HUES48 (cell line): ENCODE data around the gene GPR176.

Source experiments
- H3K27ac ChIP-seq: one replicate; pipeline ENCODE4 v1.7.0; 2013; ENCODE audit warnings: low read depth, low read length, inconsistent platforms
- H3K27me3 ChIP-seq: 2 replicates; pipeline ENCODE4 v1.6.1; 2013; ENCODE audit warnings: mild to moderate bottlenecking, low read length; ENCODE audit not compliant: control insufficient read depth, insufficient read depth
- H3K36me3 ChIP-seq: 2 replicates; pipeline ENCODE4 v1.6.1; 2013; ENCODE audit warnings: low read length; ENCODE audit not compliant: control insufficient read depth, insufficient read depth
- H3K4me1 ChIP-seq: 2 replicates; pipeline ENCODE4 v1.6.1; 2013; ENCODE audit warnings: mild to moderate bottlenecking, low read length; ENCODE audit not compliant: control insufficient read depth, insufficient read depth
- H3K4me3 ChIP-seq: 2 replicates; pipeline ENCODE4 v1.5.1; 2013; ENCODE audit warnings: mild to moderate bottlenecking, low read depth, low read length
- H3K9ac ChIP-seq: 2 replicates; pipeline ENCODE4 v1.6.1; 2013; ENCODE audit warnings: mild to moderate bottlenecking, low read depth, low read length, moderate library complexity
- H3K9me3 ChIP-seq: 2 replicates; pipeline ENCODE4 v1.6.1; 2013; ENCODE audit warnings: low read length; ENCODE audit not compliant: control insufficient read depth, insufficient read depth

GPR176 gene

GRCh38 chr15:39936187-39936586 lies 16.1 kb upstream of the GPR176 start:
- H3K4me3 ChIP-seq = no peak overlapping the region
- no peaks in the 10 kb centered on the region for H3K9me3 ChIP-seq
- no peak overlapping the region for H3K9ac ChIP-seq
- peaks cover 50% of the 10 kb centered on the region for H3K36me3 ChIP-seq
- no peaks in the 10 kb centered on the region for H3K27me3 ChIP-seq
- H3K4me1 ChIP-seq = peaks cover 43% of the 10 kb centered on the region
- H3K27ac ChIP-seq = no peak overlapping the region

GRCh38 chr15:39935241-39935640 lies 15.2 kb upstream of the GPR176 start:
- Histone ChIP-seq H3K9ac (no peak overlapping the region), H3K4me3 (peak overlapping the region; percentile 84)

GRCh38 chr15:39934397-39935071 lies 14.5 kb upstream of the GPR176 start:
- peak overlapping the region; percentile 84 for H3K27ac ChIP-seq
- no peaks in the 10 kb centered on the region for H3K27me3 ChIP-seq
- peaks cover 43% of the 10 kb centered on the region for H3K4me1 ChIP-seq
- H3K36me3 ChIP-seq = peaks cover 33% of the 10 kb centered on the region
- H3K9ac ChIP-seq = peak overlapping the region; percentile 72
- no peaks in the 10 kb centered on the region for H3K9me3 ChIP-seq
- H3K4me3 ChIP-seq = peak overlapping the region; percentile 84

More at GRCh38 chr15:39935241-39935640, 15.2 kb upstream of the GPR176 start:
- Histone ChIP-seq H3K36me3 (peaks cover 40% of the 10 kb centered on the region), H3K27me3 (no peaks in the 10 kb centered on the region), H3K4me1 (peaks cover 43% of the 10 kb centered on the region), H3K27ac (no peak overlapping the region), H3K9me3 (no peaks in the 10 kb centered on the region)

- Histone ChIP-seq H3K36me3 (peaks cover 10% of the 10 kb centered on the region), H3K9me3 (no peaks in the 10 kb centered on the region), H3K27me3 (no peaks in the 10 kb centered on the region), H3K27ac (no peak overlapping the region), H3K9ac (no peak overlapping the region), H3K4me1 (peaks cover 20% of the 10 kb centered on the region), H3K4me3 (no peak overlapping the region)
Measured at GRCh38 chr15:39931615-39932014, 11.5 kb upstream of the GPR176 start.

GRCh38 chr15:39926526-39926925 lies 6.5 kb upstream of the GPR176 start:
- no peaks in the 10 kb centered on the region for H3K27me3 ChIP-seq
- H3K9ac ChIP-seq = no peak overlapping the region
- no peaks in the 10 kb centered on the region for H3K36me3 ChIP-seq
- H3K9me3 ChIP-seq = no peaks in the 10 kb centered on the region
- peaks cover 30% of the 10 kb centered on the region for H3K4me1 ChIP-seq
- H3K27ac ChIP-seq = no peak overlapping the region
- H3K4me3 ChIP-seq = no peak overlapping the region

GRCh38 chr15:39925112-39925842 lies 5.2 kb upstream of the GPR176 start:
- Histone ChIP-seq H3K9ac (no peak overlapping the region), H3K27ac (peak overlapping the region; percentile 4), H3K4me1 (peaks cover 36% of the 10 kb centered on the region)

GRCh38 chr15:39924437-39924836 lies 4.4 kb upstream of the GPR176 start:
- Histone ChIP-seq H3K27me3 (no peaks in the 10 kb centered on the region), H3K9me3 (no peaks in the 10 kb centered on the region), H3K36me3 (no peaks in the 10 kb centered on the region), H3K4me3 (no peak overlapping the region), H3K27ac (peak overlapping the region; percentile 51), H3K4me1 (peaks cover 36% of the 10 kb centered on the region), H3K9ac (no peak overlapping the region)

More at GRCh38 chr15:39925112-39925842, 5.2 kb upstream of the GPR176 start:
- Histone ChIP-seq H3K36me3 (no peaks in the 10 kb centered on the region), H3K27me3 (no peaks in the 10 kb centered on the region), H3K4me3 (no peak overlapping the region), H3K9me3 (no peaks in the 10 kb centered on the region)

- Histone ChIP-seq H3K27ac (peak overlapping the region; percentile 3), H3K27me3 (no peaks in the 10 kb centered on the region), H3K9me3 (no peaks in the 10 kb centered on the region), H3K9ac (no peak overlapping the region), H3K36me3 (no peaks in the 10 kb centered on the region), H3K4me1 (peaks cover 36% of the 10 kb centered on the region), H3K4me3 (no peak overlapping the region)
Measured at GRCh38 chr15:39922462-39923092, 2.5 kb upstream of the GPR176 start.

GRCh38 chr15:39921274-39921638 lies 1.2 kb upstream of the GPR176 start:
- Histone ChIP-seq H3K9me3 (no peaks in the 10 kb centered on the region), H3K27me3 (no peaks in the 10 kb centered on the region), H3K4me3 (peak overlapping the region; percentile 82), H3K4me1 (peaks cover 38% of the 10 kb centered on the region), H3K9ac (peak overlapping the region; percentile 85; the same call in 1 of the 2 replicates), H3K27ac (peak overlapping the region; percentile 66), H3K36me3 (peaks cover 6% of the 10 kb centered on the region)

GRCh38 chr15:39920510-39921273 lies 626 bp upstream of the GPR176 start:
- Histone ChIP-seq H3K4me1 (peaks cover 39% of the 10 kb centered on the region), H3K9ac (peak overlapping the region; percentile 85), H3K9me3 (no peaks in the 10 kb centered on the region), H3K36me3 (peaks cover 11% of the 10 kb centered on the region), H3K4me3 (peak overlapping the region; percentile 82), H3K27me3 (no peaks in the 10 kb centered on the region), H3K27ac (peak overlapping the region; percentile 66)
